GM11168 (cell line): ENCODE data around the gene UCP2.

Source experiments
- in situ Hi-C: fragments of 300-500 bp; cut with MboI; formaldehyde crosslinking; loops from one replicate; pipeline ENCODE4 v1.12.0; 2022; ENCODE audit warnings: low sequenced_read_pairs; ENCODE audit not compliant: unreplicated experiment

UCP2 gene

DNA sequence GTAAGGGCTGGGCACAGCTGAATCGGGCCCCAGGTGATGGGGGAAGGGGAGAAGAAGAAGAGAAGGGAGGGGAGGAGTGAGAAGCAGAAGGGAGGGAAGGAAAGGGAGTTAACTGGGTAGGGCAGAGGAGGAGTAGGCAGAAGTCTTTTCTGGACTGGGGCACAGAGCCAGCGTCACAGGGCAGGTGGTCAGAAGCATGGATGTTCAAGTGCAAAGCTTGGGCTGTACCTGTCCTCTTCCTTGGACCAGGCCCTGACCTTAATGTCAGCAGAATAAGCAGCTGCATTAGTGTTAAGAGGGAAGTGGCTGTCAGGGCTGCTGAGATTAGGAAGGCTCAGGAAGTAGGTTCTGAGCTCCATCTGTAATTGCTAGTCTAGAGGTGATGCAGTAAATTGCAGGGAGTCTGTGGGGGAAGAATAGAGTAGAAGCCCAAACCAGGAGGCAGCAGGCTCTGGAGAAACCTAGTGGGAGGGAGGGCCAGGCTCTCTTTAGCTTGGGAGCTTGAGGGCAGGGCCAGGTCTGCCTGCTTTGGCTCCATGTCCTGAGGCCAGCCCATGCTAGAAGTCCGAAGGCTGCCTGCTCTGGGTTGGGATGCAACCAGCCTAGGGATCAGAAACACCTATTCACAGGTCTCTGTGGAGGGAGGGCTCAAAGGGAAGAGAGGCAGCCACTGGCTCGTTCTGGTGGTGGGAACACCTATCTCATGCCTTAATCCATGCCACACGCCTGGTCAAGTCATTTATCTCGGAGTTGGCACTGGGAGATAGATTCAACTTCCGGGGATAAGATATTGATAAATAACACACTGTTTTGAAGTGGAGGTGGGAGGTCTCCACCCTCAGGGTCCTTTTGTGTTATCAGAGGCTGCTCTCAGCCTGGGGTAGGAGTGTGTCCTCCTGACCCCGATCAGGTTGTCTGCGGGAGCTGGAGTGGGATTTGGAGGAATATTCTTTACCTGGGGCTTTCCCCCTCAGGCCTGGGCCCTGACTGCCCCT, 28.0 kb upstream of the UCP2 start:
- in situ Hi-C loops, result no loop called here

DNA sequence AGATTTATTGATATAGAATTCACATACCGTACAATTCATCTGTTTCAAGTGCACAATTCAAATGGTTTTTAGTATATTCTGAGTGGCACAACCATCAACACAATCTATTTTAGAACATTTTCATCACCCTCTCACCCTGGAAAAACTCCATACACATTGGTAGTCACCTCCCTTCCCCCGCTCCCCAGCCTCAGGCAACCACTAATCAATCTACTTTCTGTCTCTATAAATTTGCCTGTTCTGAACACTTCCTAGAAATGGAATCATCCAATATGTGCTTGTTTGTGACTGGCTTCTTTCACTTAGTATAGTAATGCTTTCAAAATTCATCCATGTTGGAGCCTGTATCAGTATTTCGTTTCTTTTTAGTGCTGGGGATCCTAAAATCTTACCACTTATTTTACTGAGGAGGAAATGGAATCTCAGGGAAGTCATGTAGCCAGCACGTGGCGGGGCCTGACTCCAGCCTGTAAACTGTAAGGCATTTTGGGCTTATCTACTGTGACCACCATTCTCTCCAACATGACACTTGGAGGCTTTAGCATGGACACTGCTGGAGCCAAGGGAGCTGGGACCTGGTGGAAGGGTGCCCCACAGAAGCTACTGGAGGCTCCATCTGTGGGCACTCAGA, 27.1 kb upstream of the UCP2 start:
- in situ Hi-C loops, result no loop called here

DNA sequence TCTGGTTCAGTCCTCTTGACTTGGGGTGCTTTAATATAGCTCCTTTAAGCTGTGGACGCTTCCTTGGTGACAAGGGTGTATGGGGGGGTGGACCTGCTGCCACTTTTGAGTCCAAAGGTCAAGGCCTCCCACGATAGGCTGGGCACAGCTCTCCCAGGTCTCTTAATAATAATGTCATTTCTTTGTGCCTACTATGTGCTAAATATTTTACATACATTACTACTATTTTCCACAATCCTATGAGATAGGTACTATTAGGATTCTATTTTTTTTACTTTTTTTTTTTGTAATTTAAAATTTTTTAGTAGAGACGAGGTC, 26.5 kb upstream of the UCP2 start:
- in situ Hi-C loops, result no loop called here

DNA sequence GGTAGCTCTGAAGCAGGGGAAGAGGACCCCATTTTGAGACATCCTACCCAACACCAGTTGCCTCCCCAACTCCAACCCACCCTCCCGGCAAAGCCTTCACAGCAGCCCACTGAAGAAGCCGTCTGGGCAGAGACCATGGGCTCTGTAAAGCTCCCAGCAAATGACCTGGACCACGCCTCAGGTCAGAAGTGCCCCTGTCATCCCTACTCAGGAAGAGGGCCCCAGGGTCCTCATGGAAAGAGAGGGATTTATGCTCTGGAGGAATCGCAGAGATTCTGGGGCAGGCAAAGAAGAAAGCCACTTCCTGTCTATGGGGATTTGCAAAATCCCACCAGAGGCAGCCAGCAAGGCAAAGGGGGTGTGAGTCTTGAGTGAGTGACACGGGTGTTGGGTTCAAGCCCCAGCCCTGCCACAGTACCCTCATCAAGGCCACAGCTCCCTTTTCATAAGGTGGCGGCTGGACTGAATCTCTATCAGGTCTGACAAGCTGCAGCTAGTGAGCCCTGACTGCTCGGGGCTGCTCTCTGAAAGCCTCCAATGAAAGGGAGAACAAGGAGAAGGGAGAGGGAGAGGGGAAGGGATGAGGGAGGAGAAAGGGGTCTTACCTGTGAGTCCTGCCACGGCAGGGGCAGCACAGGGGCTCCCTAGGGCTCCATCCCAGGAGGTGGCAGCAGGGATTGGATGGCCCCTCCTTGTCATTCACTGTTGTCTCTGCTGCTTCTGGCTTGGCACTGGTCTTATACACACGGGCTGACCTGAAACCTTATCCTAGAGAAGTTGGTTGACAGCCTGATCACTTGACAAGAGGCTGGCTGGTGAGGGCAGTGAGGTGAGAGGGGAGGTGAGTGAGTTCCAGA, 26.0 kb upstream of the UCP2 start, which contains the start of gene UCP3:
Gene UCP3 (minus strand): TSS at position 713 of the 857 bp plus-strand sequence. CDS start 2,043 bp downstream, outside the sequence.
- in situ Hi-C loops, result no loop called here

DNA sequence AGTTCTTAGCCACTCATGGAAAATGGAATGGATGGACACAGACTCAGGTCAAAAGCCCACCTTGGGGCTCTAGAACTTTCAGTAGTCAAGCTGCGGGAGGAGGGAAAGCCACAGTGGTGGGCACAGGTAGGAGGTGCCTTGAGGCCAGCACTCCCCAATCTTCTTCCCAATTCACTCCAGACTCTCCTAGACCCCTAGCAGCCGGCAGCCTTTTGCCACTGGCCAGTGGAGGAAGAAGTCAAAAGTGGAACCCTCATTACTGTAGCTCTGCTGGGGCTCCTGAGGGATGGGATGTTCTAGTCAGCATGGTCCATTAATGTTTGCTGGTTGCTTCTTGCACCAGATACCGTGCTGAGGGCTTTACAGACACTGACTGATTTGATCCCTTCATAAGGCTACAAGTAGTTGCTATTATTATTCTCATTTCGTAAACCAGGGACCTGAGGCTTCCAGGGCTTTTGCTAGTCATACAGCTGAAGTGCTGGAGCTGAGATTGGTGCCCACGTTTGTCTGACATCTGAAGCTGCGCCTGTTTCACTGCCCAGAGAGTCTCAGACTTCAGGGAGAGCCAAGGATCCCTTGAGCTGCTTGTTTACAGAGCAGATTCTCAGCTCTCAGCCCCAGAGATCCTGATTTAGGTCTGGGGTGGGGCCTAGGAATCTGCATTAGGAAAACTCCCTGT, 25.2 kb upstream of the UCP2 start:
- in situ Hi-C loops, result no loop called here

DNA sequence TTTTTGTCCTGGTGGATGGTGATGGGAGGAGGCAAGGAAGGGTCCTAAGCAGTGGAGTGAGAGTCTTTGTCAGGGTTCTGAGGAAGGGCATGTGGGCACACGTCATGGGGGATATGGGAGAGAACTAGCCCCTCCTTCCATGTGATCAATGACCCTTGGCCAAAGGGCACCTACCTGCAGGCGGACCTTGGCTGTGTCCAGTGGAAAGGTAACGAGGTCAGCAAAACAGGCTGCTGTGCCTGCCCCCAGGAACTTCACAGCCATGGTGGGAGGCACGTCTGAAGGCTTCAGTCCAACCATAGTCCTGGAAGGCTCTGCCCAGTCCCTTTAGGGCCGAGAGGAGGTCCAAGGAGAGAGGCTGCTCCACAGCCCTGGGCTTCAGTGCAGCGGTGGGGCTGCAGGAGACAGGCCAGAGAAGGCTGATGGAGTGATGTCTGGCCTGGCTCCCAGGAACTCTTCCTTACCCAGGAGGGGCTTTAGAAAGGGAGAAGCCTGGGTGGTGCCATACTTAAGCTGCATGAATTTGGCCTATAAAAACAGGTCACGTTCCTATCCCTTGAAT, 24.2 kb upstream of the UCP2 start:
- in situ Hi-C loops, result no loop called here

DNA sequence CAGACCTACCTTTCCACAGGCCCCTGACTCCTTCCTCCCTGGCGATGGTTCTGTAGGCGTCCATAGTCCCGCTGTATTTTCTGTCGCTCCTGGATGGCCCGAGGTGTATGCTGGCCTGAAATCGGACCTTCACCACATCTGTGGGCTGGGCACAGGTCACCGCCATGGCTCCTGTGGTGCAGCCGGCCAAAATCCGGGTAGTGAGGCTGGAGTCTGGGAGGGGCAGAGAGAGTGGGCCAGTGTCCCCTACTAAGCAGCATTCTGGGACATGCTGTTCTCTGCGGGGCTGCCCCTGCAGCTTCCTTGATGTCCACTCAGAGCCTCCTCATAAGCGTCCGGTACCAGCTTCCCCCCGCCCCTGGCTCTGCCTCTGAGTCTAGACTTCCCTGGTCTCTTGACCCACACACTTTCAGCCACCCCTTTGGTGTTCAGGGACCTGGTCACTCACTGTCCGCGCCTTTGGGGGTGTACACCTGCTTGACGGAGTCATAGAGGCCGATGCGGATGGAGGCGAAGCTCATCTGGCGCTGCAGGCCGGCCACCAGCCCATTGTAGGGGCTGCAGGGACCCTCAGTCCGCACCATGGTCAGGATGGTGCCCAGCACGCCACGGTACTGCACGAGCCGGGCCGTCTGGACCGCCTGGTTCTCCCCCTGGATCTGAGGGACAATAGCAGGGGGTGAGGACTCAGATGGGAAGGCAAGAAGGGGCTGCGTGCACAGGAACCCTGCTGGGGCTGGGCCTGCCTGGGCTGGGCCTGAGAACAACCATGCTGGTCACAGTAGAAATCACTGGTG, 23.3 kb upstream of the UCP2 start:
- in situ Hi-C loops, result no loop called here

DNA sequence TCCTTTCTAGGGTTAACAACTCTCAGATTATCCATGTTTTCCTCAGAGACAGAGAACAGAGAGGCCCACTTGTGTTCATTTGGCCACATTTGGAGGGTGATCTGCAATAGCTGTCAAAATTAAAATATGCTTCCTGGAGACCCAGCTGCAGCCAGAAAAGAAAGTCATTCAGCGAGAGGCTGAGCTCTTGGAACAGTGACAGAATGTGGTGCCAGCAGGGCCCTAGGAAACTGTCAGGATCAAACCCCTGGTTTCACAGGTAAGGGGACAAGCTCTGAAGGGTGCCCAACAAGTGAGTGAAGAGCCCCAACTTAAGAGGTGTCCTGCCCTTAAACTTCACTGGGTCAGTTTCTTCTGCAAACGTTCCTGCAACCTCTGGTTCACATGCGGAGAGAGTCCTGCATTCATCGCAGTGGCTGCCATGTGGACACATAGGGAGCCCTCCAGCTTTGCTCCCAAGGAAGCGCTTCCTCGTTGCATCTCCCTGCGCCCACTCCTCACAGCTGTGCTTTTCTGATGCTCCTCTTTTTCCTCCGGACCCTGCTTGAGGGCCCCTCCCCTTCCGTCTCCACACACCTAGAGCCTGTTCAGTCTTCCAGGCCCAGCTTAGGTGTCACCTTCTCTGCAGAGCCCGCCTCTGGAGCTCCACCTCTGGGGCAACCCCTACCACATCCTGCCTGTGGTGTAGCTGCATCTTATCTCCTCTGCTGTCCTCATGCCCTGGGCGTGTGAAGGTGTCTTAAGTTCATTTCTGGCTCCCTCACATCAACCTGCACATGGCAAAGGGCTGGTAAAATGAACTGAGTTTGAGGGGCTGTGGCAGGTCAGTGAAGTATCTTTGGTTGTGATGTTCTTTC, 22.3 kb upstream of the UCP2 start:
- in situ Hi-C loops, result no loop called here

DNA sequence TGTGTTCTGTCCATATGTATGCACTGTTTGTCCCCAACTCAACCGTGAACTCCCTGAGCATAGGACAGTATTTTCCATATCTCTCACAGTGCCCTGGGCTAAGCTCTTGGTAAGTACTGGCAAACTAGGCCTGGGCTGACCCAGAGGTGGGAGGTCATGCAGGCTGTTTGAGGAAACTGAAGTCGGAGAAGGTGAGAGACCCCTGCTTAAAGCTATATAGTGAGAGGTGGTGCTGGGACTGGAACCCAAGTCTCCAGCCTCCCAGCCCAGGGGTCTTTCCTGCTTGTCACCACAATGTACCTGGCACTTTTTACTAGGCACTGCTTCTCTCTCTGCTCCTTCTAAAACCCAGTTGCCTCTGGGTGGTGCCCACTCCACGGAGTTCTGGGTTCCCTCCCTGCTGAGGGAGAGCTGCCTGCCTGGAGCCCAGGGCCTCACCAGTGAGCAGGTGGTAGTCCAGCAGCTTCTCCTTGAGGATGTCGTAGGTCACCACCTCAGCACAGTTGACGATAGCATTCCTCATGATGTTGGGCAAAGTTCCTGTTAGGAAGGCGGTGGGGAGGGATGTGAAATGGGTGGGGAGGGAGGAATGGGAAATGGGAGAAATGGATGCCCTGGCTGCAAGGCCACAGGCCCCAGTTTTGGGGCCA, 21.5 kb upstream of the UCP2 start:
- in situ Hi-C loops, result no loop called here

DNA sequence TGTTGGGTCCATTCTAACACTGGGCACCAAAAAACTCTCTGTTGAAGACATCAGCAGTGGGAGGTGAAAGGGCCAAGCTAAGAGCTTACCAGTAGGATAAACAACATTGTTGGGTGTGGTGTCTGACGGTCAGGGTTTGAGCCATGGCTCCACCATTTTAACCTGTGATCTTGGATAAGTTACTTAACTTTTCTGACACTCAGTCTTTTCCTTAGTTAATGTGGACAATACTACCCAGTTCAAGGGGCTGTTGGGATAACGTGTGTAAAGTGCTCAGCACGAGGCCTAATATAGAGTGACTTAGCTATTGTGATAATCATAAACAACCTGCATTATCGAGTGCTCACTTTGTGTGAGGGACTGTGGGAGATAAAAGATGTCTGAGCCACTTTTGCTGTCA, 20.2 kb upstream of the UCP2 start:
- in situ Hi-C loops, result no loop called here

DNA sequence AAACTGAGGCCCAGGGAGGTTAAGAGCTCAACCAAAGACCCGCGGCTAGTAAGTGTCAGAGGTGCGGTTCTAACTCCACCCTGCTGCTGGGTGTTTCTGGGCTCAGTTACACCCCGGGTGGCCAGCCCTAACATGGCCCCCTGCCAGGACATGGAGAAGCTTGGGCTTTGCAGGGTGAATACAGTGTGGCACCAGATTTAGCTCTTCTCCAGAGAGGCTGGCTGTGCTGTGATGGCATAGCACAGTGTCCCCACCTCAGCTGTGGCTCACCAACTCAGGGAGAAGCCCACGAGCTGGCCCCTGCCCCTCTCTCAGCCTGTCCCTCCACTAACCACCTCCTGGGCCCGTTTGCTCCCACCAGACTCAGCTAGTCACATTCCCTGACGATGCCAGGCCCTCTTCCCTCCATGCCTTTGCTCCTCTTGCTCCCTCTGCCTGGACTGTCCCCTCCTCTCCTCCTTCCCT, 19.2 kb upstream of the UCP2 start:
- in situ Hi-C loops, result no loop called here

DNA sequence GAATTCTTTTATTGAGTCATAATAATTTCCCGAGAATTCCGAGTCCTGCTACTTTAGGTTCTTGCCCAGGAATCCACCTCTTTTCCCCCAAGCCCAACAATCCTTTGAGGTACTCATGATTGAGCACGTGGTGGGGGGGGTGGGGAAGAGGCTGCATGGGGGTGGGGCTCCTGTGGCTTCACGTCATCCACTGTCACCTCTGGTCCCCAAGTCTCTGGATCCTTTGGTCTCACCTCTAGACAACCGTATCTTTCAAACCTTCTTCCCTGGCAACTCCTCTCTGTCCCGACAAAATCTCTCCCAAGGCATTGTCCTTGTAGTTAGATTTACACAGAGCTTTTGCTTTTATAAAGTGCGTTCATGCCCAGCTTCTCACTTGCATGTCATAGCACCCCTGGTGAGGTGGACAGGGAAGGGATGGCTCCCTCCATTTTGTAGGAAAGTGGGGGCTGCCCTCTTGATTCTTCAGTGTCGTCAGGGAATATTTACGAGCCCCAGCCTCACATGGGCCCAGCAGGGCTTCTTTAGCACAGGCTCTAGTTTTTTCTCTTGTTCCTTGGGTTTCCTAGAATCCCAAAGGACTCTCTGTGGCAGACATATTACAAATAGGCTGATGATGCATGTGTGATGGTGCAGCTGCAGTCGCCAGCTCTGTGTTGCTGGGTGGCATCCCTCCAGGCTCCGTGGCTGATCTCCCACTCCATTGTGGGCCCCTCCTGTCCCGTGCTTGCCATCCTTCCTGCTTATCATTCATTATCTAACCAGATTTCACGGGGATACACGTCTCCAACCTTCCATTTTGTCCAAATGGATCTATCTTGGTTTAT, 17.9 kb upstream of the UCP2 start:
- in situ Hi-C loops, result no loop called here

DNA sequence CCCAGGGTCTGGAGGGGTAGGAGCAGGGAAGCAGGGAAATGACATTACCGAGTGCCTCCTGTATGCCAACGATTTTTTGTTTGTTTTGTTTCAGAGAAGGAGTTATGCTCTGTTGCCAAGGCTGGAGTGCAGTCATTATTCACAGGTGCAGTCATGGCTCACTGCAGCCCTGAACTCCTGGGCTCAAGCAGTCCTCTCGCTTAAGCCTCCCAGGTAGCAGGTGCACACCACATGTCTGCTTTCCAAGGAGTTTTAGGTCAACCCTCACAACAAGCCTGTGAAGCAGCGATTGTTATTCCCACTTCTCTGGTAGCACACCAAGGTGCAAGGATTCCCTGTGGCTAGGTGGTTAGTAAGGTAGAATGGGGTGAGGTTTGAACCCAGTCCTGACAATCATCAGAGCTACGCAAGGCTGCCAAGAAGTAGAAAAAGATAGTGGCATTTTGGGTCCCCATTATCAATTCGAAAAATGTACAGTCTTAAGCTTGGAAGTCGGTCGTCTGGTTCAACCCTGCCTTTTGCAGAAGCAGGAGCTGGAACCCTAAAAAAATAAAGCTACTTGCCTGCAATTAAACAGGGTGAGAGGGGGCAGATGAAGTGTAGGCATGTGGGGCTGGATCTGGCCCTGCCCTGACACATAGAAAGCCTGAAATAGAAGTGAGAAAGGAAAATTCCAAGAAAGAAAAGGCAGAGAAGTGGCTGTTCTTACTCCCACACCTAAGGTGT, 17.1 kb upstream of the UCP2 start:
- in situ Hi-C loops, result no loop called here

DNA sequence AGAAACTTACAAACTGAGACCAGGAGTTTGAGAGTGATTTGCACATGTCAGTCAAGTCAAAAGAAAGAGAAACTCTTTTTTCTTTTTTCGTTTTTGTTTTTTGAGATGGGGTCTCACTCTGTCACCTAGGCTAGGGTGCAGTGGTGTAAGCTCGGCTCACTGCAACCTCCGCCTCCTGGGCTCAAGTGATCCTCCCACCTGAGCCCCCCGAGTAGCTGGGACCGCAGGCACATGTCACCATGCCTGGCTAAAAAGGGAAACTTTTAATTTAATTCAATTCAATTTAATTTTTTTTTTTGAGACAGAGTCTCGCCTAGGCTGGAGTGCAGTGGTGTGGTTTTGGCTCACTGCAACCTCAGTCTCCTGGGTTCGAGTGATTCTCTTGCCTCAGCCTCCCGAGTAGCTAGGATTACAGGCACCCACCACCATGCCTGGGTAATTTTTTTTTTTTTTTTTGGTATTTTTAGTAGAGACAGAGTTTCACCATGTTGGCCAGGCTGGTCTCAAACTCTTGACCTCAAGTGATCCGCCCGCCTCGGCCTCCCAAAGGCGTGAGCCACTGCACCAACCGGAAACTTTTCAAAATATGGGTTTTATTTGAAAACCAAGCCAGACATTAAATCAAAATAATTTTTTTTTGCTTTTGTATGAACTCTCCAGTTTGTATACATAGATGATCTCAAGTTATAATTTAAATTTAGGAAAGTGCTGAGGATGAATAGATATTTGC, 16.4 kb upstream of the UCP2 start:
- in situ Hi-C loops, result no loop called here

DNA sequence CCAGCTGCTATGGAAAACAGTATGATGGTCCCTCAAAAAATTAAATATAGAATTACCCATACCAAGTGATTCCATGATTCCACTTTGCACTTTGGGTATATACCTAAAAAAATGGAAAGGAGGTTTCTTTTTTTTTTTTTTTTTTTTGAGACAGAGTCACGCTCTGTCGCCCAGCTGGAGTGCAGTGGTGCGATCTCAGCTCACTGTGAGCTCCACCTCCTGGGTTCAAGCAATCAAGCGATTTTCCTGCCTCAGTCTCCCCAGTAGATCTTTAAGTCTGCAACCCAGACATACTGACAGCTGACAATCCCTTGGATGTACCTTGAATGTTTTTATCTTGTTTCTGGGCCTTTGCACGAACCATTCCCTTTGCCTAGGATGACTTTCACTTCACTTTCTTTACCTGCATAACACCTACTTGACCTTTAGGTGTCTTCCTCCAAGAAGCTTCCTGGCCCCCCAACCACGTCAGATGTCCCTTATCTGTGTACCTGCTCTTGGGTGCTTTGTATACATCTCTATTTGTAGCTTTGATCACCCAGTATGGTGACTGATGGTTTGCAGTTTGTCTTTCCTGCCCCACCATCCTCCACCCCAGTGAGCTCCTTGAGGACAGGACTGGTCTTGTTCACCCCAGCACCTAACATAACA, 14.6 kb upstream of the UCP2 start:
- in situ Hi-C loops, result no loop called here
